Measurements from ENCODE around the gene NRF1.
"Not testable (repeated sequence)": the region's sequence is repeated elsewhere in the genome, so short reads cannot be mapped to it uniquely, and the experiment has no call there.

The NRF1 gene

DNA sequence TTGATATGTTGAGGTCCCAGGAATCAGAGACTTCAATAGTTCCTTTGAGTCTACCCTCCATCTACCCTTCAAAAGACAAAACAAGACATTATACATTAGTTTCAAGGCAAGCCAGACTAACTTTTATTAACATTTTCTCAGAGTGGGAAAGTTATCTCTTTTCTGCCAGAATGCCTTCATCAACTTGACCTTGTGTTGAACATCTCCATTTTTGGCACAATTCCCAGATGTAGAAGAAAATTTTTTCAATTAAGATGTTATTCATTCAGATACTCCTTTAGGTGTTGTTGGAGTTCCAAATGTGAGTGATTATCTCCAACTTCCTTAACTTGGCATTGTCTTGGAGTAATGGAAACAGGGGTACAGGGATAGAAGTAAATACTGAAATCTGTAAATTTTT lies 59.1 kb downstream of the NRF1 start:
- no peak overlapping the region for H3K4me3 ChIP-seq (ENCODE audit: low read depth, low read length)
- TF ChIP-seq CTCF (IDR thresholded peaks at IDR 0.05; ENCODE audit: insufficient read depth, low read depth, low read length, missing control alignments), result no peak
- no peak for DNase-seq (ENCODE audit: low read depth)

DNA sequence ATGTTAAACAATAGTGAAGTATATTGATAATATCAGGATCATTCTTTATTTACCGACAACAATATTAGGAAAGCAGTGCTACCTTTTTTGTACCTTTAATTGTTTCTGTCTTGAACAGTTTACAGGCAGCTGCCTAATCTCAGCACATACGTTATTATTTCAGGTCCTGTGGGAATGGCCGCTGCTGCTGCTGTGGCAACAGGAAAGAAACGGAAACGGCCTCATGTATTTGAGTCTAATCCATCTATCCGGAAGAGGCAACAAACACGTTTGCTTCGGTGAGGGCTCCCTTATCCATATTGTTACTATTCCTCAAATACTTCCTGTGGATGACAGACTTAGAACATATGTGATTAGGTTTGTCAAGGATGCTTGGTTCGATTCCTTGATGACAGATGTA lies 59.7 kb downstream of the NRF1 start:
- H3K4me3 ChIP-seq (ENCODE audit: low read depth, low read length), result no peak overlapping the region
- DNase-seq (ENCODE audit: low read depth), result no peak
- no peak for TF ChIP-seq CTCF (IDR thresholded peaks at IDR 0.05; ENCODE audit: insufficient read depth, low read depth, low read length, missing control alignments)

- DNase-seq (ENCODE audit: low read depth); H3K4me3 ChIP-seq (ENCODE audit: low read depth, low read length): not testable (repeated sequence)
These were observed 63.0 kb downstream of the NRF1 start for GRCh38 chr7:129674475-129674874.

GRCh38 chr7:129675521-129675920 lies 64.0 kb downstream of the NRF1 start:
- no peak overlapping the region for H3K4me3 ChIP-seq (ENCODE audit: low read depth, low read length)
- TF ChIP-seq CTCF (IDR thresholded peaks at IDR 0.05; ENCODE audit: insufficient read depth, low read depth, low read length, missing control alignments), result no peak
- no peak for DNase-seq (ENCODE audit: low read depth)

- DNase-seq (ENCODE audit: low read depth), result no peak
These were observed 64.7 kb downstream of the NRF1 start for GRCh38 chr7:129676017-129676897.

GRCh38 chr7:129677796-129678195 lies 66.3 kb downstream of the NRF1 start:
- DNase-seq (ENCODE audit: low read depth), result no peak
- no peak for TF ChIP-seq CTCF (IDR thresholded peaks at IDR 0.05; ENCODE audit: insufficient read depth, low read depth, low read length, missing control alignments)
- no peak overlapping the region for H3K4me3 ChIP-seq (ENCODE audit: low read depth, low read length)

More at GRCh38 chr7:129676017-129676897, 64.7 kb downstream of the NRF1 start:
- H3K4me3 ChIP-seq (ENCODE audit: low read depth, low read length), result no peak overlapping the region
- no peak for TF ChIP-seq CTCF (IDR thresholded peaks at IDR 0.05; ENCODE audit: insufficient read depth, low read depth, low read length, missing control alignments)

DNA sequence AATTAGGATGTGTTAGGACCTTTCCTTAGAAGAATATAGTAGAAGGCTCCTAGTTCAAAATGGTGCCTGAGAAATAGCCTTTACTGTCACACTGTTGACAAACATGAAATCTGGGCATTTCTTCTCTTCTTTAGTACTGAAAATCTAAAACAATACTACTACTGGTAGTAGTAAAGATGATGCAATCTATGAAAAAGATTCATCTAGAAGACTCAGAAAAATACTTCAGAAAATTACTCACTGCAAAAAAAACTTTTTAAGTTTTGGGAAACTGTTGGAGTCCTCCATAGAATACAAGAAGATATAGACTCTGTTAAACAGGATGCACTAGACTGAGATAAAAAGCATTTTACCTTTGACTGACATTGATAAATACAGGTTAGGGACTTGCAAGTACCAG lies 67.1 kb downstream of the NRF1 start:
- no peak overlapping the region for H3K4me3 ChIP-seq (ENCODE audit: low read depth, low read length)
- TF ChIP-seq CTCF (IDR thresholded peaks at IDR 0.05; ENCODE audit: insufficient read depth, low read depth, low read length, missing control alignments), result no peak
- DNase-seq (ENCODE audit: low read depth), result no peak
